Measurements from ENCODE around the gene TTLL8. TPM values are rescaled to one million over a fixed set of nuclear protein-coding genes. Genes with fewer than 3 reads are reported as not detected.

TTLL8 gene
- total RNA-seq, 1 experiment from 2014 or later: not detected

GRCh38 chr22:50056214-50056972 lies 1.7 kb downstream of the TTLL8 start:
- BruUV-seq (replicated peaks): no TSS peak
- Histone ChIP-seq H3K4me1 (ENCODE audit: control insufficient read depth, insufficient read depth, low read length) (no peaks in the 10 kb centered on the region), H3K9me3 (ENCODE audit: control insufficient read depth, insufficient read depth, low read depth, low read length) (no peaks in the 10 kb centered on the region), H3K27ac (ENCODE audit: low read length) (no peak overlapping the region), H3K27me3 (ENCODE audit: control insufficient read depth, insufficient read depth, low read length) (no peaks in the 10 kb centered on the region), H3K4me3 (ENCODE audit: low read depth in 2 of 2, low read length in 2 of 2) (no peak overlapping the region), H3K36me3 (ENCODE audit: control insufficient read depth, insufficient read depth, low read length) (no peaks in the 10 kb centered on the region)
- in situ Hi-C loops (cut with HindIII; ENCODE audit: low pct_unique_long_range_greater_than_20kb, low sequenced_read_pairs) (no loop called here), intact Hi-C loops (cut with micrococcal nuclease; ENCODE audit: unreplicated experiment) (no loop called here)
- DNase-seq (ENCODE audit: low read depth, low spot score): no peak
- ATAC-seq: no peak
- TF ChIP-seq CTCF (IDR thresholded peaks at IDR 0.05) (no peak), SIN3A (IDR thresholded peaks at IDR 0.05; ENCODE audit: borderline replicate concordance, insufficient read depth, low read depth, low read length) (no peak), POLR2AphosphoS5 (IDR thresholded peaks at IDR 0.05; ENCODE audit: low read depth, low read length) (no peak), REST (IDR thresholded peaks at IDR 0.05; ENCODE audit: insufficient read depth in 1 of 2, low read depth in 2 of 2, low read length in 1 of 2) (no peak), TCF7L2 (IDR thresholded peaks at IDR 0.05; ENCODE audit: low read depth, low read length) (no peak)
- ChIA-PET POLR2A (no interaction called here), CTCF (no interaction called here)

GRCh38 chr22:50053861-50054260 lies 4.2 kb downstream of the TTLL8 start:
- ChIA-PET CTCF (no interaction called here), POLR2A (no interaction called here)
- Histone ChIP-seq H3K27ac (ENCODE audit: low read length) (no peak overlapping the region), H3K27me3 (ENCODE audit: control insufficient read depth, insufficient read depth, low read length) (no peaks in the 10 kb centered on the region), H3K4me1 (ENCODE audit: control insufficient read depth, insufficient read depth, low read length) (no peaks in the 10 kb centered on the region), H3K9me3 (ENCODE audit: control insufficient read depth, insufficient read depth, low read depth, low read length) (no peaks in the 10 kb centered on the region), H3K36me3 (ENCODE audit: control insufficient read depth, insufficient read depth, low read length) (no peaks in the 10 kb centered on the region), H3K4me3 (ENCODE audit: low read depth in 2 of 2, low read length in 2 of 2) (no peak overlapping the region)
- no TSS peak for BruUV-seq (replicated peaks)
- in situ Hi-C loops (cut with HindIII; ENCODE audit: low pct_unique_long_range_greater_than_20kb, low sequenced_read_pairs): no loop called here
- TF ChIP-seq POLR2AphosphoS5 (IDR thresholded peaks at IDR 0.05; ENCODE audit: low read depth, low read length) (no peak), CTCF (IDR thresholded peaks at IDR 0.05) (no peak), TCF7L2 (IDR thresholded peaks at IDR 0.05; ENCODE audit: low read depth, low read length) (no peak), SIN3A (IDR thresholded peaks at IDR 0.05; ENCODE audit: borderline replicate concordance, insufficient read depth, low read depth, low read length) (no peak), REST (IDR thresholded peaks at IDR 0.05; ENCODE audit: insufficient read depth in 1 of 2, low read depth in 2 of 2, low read length in 1 of 2) (no peak)
- DNase-seq (ENCODE audit: low read depth, low spot score) (no peak), ATAC-seq (no peak)
- intact Hi-C loops (cut with micrococcal nuclease; ENCODE audit: unreplicated experiment): no loop called here

All from Panc1 (cell line).